HG03575 (cell line): ENCODE results near the gene EBNA1BP2.
"Not testable (repeated sequence)": the region's sequence is repeated elsewhere in the genome, so short reads cannot be mapped to it uniquely, and the experiment has no call there.

ENCODE experiments used
- ATAC-seq: cut with Tn5 transposase; IDR thresholded peaks from one replicate; pipeline ENCODE4 v1.9.1; 2021; ENCODE audit not compliant: unreplicated experiment, insufficient number of reproducible peaks, low FRiP score; ENCODE audit errors: extremely low read depth

Gene EBNA1BP2

GRCh38 chr1:43171876-43172526 is at the start of gene EBNA1BP2, which contains the start of gene CFAP57:
Gene EBNA1BP2 (minus strand): TSS chr1:43172290. CDS start chr1:43172118, 172 bp downstream.
Gene CFAP57 (plus strand): TSS chr1:43172330. CDS start chr1:43172754, 424 bp downstream.
- ATAC-seq, result peak; percentile 53

DNA sequence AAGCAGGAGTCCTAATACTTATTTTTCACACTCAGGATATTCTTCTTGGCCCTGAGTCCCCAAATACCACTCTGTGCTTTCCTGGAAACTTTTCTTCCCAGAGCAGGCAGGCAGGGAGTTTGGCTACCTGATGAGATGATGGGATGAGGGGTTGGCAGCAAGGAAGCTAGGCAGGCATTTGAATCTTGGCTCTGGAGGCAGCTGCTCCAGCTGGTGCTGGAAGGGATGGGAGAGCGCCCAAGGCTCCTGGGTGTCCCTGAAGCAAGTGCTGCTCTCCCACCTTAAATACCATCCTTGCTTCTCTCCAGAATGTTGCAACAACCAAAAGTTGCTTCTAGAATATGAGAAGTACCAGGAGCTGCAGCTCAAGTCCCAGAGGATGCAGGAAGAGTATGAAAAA is 49.7 kb upstream of the EBNA1BP2 start:
- no peak for ATAC-seq

DNA sequence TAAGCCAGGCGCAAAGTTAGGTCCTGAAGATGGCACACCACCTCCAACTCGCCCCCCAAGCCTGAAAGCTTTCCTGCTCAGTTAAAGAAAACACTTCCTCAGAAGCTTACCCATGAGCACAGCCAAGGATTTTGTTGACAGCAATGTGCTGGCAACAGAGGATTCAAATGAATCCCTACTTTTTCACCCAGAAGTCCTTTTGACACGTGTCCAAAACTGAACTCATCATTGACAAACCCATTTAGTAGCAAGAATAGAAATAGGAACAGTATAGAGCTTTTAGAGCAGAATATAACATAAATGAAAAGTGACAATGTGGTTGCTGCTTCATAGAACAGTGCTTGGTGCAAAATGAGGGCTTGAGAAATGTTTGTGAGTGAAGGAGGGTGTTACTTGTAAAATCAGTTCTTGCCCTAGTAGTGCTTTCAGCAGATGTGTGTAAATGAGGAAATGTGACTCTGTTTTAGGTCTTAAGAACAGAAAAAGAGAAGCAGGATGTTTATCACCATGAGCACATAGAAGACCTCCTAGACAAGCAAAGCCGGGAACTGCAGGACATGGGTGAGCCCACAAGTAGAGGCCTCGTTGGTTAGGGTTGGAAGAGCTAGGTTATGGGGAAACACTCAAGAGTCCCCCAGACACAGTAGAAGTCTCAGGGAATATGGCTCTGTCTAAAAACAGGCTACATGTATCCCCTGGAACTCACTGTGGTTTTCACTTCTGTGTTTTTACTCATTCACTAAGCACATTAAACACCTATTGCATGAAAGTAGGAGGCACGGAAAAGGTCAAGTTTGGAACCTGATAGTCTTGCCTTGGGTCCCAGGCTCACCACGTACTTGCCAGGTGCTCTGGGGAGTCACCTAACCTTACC is 49.1 kb upstream of the EBNA1BP2 start:
- ATAC-seq, result peak; percentile 80

DNA sequence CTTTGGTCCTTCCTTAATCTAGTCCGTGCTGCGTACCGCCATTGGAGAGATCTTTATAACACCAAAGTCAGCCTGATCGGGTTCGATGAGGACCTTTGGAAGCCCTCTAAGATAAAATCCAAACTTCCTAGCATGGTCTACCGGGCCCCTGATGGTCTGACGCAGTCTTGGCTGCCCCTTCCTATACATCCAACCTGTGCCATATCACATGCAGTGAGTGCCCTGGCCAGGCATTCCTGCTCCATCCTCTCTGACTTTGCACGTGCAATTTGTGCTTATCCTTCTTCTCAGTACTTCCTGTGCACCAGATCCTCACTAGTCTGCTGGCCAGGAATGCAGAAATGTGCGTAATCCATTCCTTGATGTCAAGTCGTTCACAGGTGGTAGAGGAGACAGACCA is 45.7 kb upstream of the EBNA1BP2 start:
- no peak for ATAC-seq

DNA sequence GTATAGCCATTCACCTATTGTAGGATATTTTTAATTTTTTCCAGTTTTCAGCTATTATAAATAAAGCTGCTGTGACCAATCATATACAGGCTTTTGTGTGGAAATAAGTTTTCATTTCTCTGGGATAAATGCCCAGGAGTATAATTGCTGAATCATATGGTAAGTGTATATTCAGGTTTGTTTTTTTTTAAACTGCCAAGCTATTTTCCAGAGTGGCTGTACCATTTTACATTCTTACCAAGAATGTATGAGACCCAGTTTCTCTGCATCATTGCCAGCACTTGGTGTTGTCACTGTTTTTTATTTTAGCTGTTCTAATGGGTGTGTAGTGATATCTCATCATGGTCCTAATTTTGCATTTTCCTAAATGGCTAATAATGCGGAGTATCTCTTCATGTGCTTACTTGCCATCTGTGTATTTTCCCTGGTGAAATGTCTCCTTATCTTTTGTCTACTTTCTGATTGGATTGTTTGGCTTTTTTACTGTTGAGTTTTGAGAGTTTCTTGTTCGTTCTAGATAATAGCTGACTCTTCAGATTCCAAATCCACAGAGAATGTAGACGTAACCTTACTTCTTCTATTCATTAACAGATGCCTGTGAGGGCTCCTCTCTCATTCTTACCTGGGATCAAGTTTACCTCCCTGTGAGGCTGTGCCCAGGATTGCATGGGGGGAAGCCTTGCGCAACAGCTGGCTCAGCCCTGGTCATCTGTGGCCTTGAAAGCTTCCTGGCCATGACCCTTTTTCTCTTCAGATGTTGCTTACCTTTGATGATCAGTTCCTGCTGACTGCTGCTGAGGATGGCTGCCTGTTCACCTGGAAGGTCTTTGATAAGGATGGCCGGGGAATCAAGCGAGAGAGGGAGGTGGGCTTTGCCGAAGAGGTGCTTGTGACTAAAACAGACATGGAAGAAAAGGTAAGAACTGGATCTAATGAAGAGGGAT is 42.7 kb upstream of the EBNA1BP2 start:
- no peak for ATAC-seq

GRCh38 chr1:43208277-43208676 is 36.2 kb upstream of the EBNA1BP2 start:
- not testable (repeated sequence) for ATAC-seq

GRCh38 chr1:43207229-43207853 is 35.3 kb upstream of the EBNA1BP2 start:
- ATAC-seq, result no peak

DNA sequence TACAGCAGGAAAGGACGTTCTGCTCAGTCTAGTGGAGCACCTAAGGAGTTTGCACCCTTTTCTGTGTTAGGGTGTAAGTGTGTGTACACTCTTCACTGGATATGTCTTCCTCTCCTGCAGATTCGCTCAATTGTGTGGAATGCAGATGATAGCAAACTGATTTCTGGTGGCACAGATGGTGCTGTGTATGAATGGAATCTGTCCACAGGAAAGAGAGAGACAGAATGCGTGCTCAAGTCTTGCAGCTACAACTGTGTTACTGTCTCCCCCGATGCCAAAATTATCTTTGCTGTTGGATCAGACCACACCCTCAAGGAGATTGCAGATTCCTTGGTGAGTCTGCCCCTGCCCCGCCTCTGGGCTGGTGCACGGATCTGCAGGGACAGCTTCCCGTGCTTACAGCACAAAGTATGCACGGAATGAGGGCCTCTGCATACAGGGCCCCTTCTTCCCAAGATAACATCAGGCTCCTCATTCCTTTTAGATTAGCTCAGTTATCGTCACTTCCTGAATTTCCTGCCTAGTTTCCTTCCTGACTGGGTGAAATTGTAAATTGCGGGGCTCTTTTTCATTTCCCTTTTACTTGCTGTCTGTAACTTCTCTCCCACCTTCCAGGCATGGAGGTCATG is 34.6 kb upstream of the EBNA1BP2 start:
- no peak for ATAC-seq

DNA sequence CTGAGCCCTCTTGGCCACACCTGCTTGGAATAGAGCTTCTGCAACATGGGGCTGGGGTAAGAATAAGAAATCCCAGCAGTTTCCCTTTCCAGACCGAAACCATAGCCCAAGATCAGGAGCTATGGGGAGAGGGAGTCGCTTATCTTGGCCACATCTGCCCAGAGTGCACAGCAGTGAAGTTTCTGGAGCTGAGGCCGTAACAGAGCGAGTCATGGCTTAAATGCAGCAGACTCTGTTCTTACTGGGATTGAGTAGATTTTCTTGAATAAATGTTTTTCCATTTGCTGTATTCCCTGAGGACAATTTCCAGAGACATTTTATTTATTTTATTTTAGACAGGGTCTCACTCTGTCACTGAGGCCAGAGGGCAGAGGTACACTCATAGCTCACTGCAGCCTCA is 33.6 kb upstream of the EBNA1BP2 start:
- no peak for ATAC-seq

DNA sequence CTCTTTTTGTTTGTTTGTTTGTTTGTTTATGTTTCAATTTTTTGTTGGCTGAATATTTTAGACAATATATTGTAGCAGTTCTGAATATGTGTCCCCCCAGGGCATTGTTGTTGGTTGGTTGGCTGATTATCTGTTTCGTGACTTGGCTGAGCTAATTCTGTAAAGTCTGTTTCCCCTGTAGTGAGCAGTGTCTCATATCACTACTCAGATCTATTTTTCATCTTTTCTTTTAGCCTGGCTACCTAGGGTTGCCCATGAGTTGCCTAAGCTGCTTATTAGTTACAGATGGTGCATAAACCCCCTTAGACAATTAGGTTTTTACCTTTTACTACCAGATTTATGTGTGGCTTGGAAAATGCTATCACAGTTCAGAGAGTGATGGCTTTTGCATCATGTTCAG is 32.3 kb upstream of the EBNA1BP2 start:
- no peak for ATAC-seq

DNA sequence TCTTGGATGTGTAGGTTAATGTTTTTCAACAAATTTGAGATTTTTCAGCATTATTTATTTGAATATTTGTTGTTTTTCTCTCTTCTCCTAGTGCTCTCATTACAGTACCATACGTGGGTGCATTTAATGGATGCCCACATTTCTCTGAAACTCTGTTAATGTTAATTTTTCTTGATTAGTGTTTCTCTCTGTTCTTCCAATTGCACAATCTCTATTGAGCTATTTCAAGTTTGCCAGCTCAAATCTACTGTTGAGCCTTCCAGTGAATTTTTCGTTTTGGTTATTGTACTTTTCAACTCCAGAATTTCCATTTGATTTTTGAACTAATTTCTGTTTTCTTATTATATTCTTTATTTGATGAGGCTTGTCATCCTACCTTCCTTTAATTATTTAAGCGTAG is 31.8 kb upstream of the EBNA1BP2 start:
- no peak for ATAC-seq

- ATAC-seq, result no peak
These were observed 27.1 kb upstream of the EBNA1BP2 start for GRCh38 chr1:43199093-43199726.

DNA sequence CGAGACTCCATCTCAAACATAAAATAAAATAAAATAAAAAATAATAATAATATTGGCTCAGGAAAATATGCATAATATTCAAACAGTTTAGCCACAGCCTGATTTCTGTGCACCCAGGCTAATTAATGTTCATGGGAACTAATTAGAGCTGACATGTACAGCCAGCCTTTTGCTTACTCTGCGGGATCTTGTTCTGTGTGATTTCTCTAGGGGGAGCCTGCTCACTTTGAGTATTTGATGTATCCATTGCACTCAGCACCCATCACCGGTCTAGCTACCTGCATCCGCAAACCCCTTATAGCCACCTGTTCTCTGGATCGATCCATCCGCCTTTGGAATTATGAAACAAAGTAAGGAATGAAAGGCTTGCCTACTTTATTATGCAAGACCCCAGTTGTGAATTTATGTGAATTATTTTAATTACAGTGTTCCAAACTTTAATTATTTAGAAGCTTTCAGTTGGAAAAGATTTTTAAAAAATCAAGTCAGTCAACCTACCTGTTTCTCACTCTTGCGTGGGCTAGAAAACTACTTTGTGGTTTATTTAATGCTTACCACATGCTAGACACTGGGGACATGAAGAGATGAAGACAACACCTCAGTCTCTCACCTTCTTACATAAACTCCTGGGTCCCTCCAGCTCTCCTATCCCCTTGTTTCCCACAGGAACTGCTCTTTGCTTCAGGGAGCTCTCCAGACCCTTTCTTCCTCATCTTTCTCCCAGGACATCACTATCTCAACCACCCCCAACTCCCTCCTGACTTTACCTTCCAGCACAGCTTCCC is 25.4 kb upstream of the EBNA1BP2 start:
- no peak for ATAC-seq

DNA sequence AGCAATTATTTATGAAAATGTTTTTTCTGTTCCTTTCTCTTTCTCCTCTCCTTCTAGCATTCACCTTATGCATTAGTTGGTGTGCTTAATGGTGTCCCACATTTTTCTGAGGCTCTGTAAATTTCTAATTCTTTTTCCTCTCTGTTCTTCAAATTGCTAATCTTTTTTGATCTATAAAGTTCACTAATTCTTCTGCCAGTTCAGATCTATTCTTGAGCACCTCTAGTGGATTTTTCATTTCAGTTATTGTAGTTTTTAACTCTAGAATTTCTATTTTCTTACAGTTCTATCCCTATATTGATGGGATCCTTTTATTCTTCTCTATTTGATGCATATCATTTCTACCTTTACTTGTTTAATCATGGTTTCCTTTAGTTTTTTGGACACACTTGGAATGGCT is 22.4 kb upstream of the EBNA1BP2 start:
- no peak for ATAC-seq

DNA sequence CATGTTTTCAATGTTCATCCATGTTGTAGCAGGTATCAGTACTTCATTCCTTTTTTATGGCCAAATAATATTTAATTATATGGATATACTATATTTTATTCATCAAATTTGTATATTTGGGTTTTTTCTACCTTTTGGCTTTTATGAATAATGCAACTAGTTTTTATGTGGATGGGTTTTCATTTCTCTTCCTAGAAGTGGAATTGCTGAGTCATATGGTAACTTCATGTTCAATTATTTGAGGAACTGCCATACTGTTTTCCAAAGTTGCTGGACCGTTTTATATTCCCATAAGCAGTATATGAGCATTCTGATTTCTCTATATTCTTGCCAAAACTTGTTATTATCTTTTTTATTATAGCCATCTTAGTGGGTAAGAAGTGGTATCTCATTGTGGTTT is 16.0 kb upstream of the EBNA1BP2 start:
- ATAC-seq, result no peak

DNA sequence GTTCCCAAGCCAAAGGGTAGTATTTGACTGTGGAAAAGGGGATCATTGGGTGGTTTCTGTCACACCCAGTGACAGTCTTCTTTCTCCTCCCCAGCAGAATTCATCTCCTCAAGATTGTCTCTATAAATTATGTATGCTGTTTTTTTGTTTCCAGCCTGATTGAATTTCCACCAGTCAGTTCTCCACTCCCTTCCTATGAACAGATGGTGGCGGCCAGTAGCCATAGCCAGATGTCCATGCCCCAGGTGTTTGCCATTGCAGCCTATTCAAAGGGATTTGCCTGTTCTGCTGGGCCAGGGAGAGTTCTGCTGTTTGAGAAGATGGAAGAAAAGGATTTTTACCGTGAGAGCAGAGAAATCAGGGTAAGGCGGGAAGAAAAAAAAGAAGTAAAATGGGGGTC is 12.9 kb upstream of the EBNA1BP2 start:
- ATAC-seq, result no peak

- no peak for ATAC-seq
These were observed 12.3 kb upstream of the EBNA1BP2 start for GRCh38 chr1:43184388-43184787.
